C4-2B (cell line): Measurements from ENCODE around the gene TBC1D4.

Experiments used
- CTCF ChIP-seq: fragments of 450-650 bp; conservative IDR thresholded peaks from 2 replicates; pipeline ENCODE4 v1.5.1; 2017; ENCODE audit warnings: mild to moderate bottlenecking
- ZFX ChIP-seq: fragments of 450-650 bp; IDR thresholded peaks from 2 replicates; pipeline ENCODE4 v1.6.1; 2017

DNA sequence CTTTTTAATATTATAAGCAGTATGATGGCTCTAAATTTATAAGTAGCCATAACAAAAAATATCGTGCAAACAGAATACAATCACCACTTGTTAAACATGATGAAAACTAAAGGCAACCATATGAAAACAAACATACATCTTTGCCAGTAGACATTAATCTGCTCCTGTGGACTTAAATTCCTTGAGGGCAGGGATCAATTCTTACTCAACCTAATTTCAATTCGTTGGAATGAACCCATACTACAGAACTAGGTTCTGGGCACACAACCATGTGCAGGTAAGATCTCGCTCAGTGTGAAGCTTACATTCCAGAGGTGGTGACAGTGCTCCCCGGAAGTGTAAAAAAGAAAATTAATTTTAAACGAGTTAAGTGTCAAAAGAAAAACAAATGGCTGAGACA, 13.4 kb downstream of the TBC1D4 start:
- TF ChIP-seq CTCF: no peak
- TF ChIP-seq ZFX: no peak
